RWPE1 (cell line): ENCODE measurements around the gene UTY.

Source experiments
- CTCF ChIA-PET: fragments of 350-600 bp; sonication (Branson Sonifier 250); formaldehyde crosslinking; extraction: SDS; loops from one replicate; lab custom pipeline; 2021; lab: Yijun Ruan, JAX
- POLR2A ChIA-PET: fragments of 400-600 bp; formaldehyde crosslinking; extraction: SDS; loops from one replicate; lab custom pipeline; 2020; ENCODE audit warnings: antibody characterized with exemption; ENCODE audit not compliant: low non-redundant PET; lab: Yijun Ruan, JAX
- DNase-seq: peaks from one replicate; pipeline ENCODE4 v3.0.0; 2012; ENCODE audit warnings: low spot score
- H3K27ac ChIP-seq: fragments of 450-650 bp; 2 replicates; pipeline ENCODE4 v1.5.1; 2017
- CTCF ChIP-seq: fragments of 450-650 bp; conservative IDR thresholded peaks from 2 replicates; pipeline ENCODE4 v1.5.1; 2017; ENCODE audit warnings: low read depth, mild to moderate bottlenecking

UTY gene

GRCh38 chrY:13370245-13370644 is 109.6 kb downstream of the UTY start:
- no peak for DNase-seq
- no peak overlapping the region for H3K27ac ChIP-seq
- POLR2A ChIA-PET = no interaction called here
- no peak for TF ChIP-seq CTCF
- CTCF ChIA-PET = no interaction called here

- POLR2A ChIA-PET = no interaction called here
- H3K27ac ChIP-seq = no peak overlapping the region
- DNase-seq = no peak
- no peak for TF ChIP-seq CTCF
- CTCF ChIA-PET = no interaction called here
These were observed 111.4 kb downstream of the UTY start for GRCh38 chrY:13368513-13368845.

GRCh38 chrY:13363641-13364040 is 116.2 kb downstream of the UTY start:
- DNase-seq = no peak
- CTCF ChIA-PET = no interaction called here
- POLR2A ChIA-PET = no interaction called here

GRCh38 chrY:13362662-13363061 is 117.2 kb downstream of the UTY start:
- DNase-seq = no peak
- TF ChIP-seq CTCF = no peak
- POLR2A ChIA-PET = no interaction called here
- CTCF ChIA-PET = no interaction called here
- H3K27ac ChIP-seq = no peak overlapping the region

More at GRCh38 chrY:13363641-13364040, 116.2 kb downstream of the UTY start:
- H3K27ac ChIP-seq = no peak overlapping the region
- TF ChIP-seq CTCF = no peak

GRCh38 chrY:13361656-13362636 is 117.9 kb downstream of the UTY start:
- ChIA-PET CTCF (no interaction called here), POLR2A (no interaction called here)
- no peak for DNase-seq
- no peak for TF ChIP-seq CTCF
- H3K27ac ChIP-seq = no peak overlapping the region

GRCh38 chrY:13351443-13351842 is 128.4 kb downstream of the UTY start:
- no peak overlapping the region for H3K27ac ChIP-seq
- no peak for TF ChIP-seq CTCF
- DNase-seq = no peak
- ChIA-PET POLR2A (no interaction called here), CTCF (no interaction called here)
